HG03196 (cell line): ENCODE measurements around the gene CDCA3.

Experiments
- ATAC-seq: cut with Tn5 transposase; IDR thresholded peaks from one replicate; pipeline ENCODE4 v1.9.1; 2021; ENCODE audit not compliant: unreplicated experiment

Gene CDCA3

GRCh38 chr12:6834873-6835272, 16.2 kb downstream of the CDCA3 start:
- no peak for ATAC-seq

- no peak for ATAC-seq
Measured at GRCh38 chr12:6834254-6834653, 16.8 kb downstream of the CDCA3 start.

GRCh38 chr12:6833189-6833890, 17.7 kb downstream of the CDCA3 start:
- no peak for ATAC-seq

GRCh38 chr12:6832125-6832524, 19.0 kb downstream of the CDCA3 start:
- no peak for ATAC-seq

GRCh38 chr12:6831450-6831995, 19.6 kb downstream of the CDCA3 start:
- ATAC-seq: no peak

GRCh38 chr12:6830999-6831398, 20.1 kb downstream of the CDCA3 start:
- ATAC-seq: no peak

GRCh38 chr12:6830286-6830890, 20.7 kb downstream of the CDCA3 start:
- ATAC-seq: no peak

GRCh38 chr12:6829536-6830220, 21.4 kb downstream of the CDCA3 start:
- no peak for ATAC-seq

GRCh38 chr12:6828781-6829535, 22.1 kb downstream of the CDCA3 start:
- ATAC-seq: no peak

- no peak for ATAC-seq
Measured at GRCh38 chr12:6827982-6828780, 22.9 kb downstream of the CDCA3 start, which contains the start of gene P3H3. Gene P3H3, plus strand, starts transcription at chr12:6828407. Its CDS starts 34 bp downstream, at chr12:6828441.

- ATAC-seq: no peak
Measured at GRCh38 chr12:6827437-6827911, 23.6 kb downstream of the CDCA3 start.

GRCh38 chr12:6826734-6827436, 24.2 kb downstream of the CDCA3 start:
- no peak for ATAC-seq

- no peak for ATAC-seq
Measured at GRCh38 chr12:6826125-6826733, 24.9 kb downstream of the CDCA3 start.

GRCh38 chr12:6825398-6826124, 25.5 kb downstream of the CDCA3 start:
- no peak for ATAC-seq

GRCh38 chr12:6824901-6825381, 26.1 kb downstream of the CDCA3 start:
- ATAC-seq: no peak

GRCh38 chr12:6824085-6824775, 26.9 kb downstream of the CDCA3 start:
- ATAC-seq: no peak

- no peak for ATAC-seq
Measured at GRCh38 chr12:6823182-6824084, 27.7 kb downstream of the CDCA3 start.
